OCI-LY3 (cell line): Measurements from ENCODE around the gene TSPAN12.

Experiments used
- H2AFZ ChIP-seq: fragments of 200-600, 300-600 bp; shearing (Covaris generic); 2 replicates; pipeline ENCODE4 v1.6.0; 2014; ENCODE audit warnings: antibody characterized with exemption, low read depth, low read length
- H3K27ac ChIP-seq: fragments of 200-600, 300-600 bp; sonication (generic); 2 replicates; pipeline ENCODE4 v1.5.1; 2014; ENCODE audit warnings: mild to moderate bottlenecking, low read length, moderate library complexity, mixed read lengths
- H3K27me3 ChIP-seq: fragments of 200-600, 300-600 bp; sonication (generic); 2 replicates; pipeline ENCODE4 v1.6.1; 2014; ENCODE audit warnings: low read depth, low read length, mixed read lengths
- H3K36me3 ChIP-seq: fragments of 200-600, 300-600 bp; sonication (generic); replicated peaks from 2 replicates; pipeline ENCODE3; 2014; ENCODE audit warnings: low read depth, low read length, mixed read lengths
- H3K4me1 ChIP-seq: fragments of 300-600, 200-600 bp; sonication (generic); 2 replicates; pipeline ENCODE4 v1.6.1; 2014; ENCODE audit warnings: low read length, mixed read lengths
- H3K4me2 ChIP-seq: fragments of 200-600, 300-600 bp; sonication (generic); 2 replicates; pipeline ENCODE4 v1.6.1; 2014; ENCODE audit warnings: low read length, mixed read lengths
- H3K4me3 ChIP-seq: fragments of 300-600, 200-600 bp; sonication (generic); 2 replicates; pipeline ENCODE4 v1.5.1; 2014; ENCODE audit warnings: antibody characterized with exemption, mild to moderate bottlenecking, low read length, moderate library complexity
- H3K79me2 ChIP-seq: fragments of 300-600, 200-600 bp; shearing (Covaris generic); 2 replicates; pipeline ENCODE4 v1.6.1; 2014; ENCODE audit warnings: mild to moderate bottlenecking, low read length, mixed read lengths
- H3K9ac ChIP-seq: fragments of 300-600, 200-600 bp; shearing (Covaris generic); 2 replicates; pipeline ENCODE4 v1.6.0; 2014; ENCODE audit warnings: mild to moderate bottlenecking, low read length, moderate library complexity
- H3K9me3 ChIP-seq: fragments of 200-600, 300-600 bp; shearing (Covaris generic); 2 replicates; pipeline ENCODE4 v1.6.1; 2014; ENCODE audit warnings: low read length, mixed read lengths; ENCODE audit not compliant: insufficient read depth
- H4K20me1 ChIP-seq: fragments of 200-600, 300-600 bp; sonication (generic); 2 replicates; pipeline ENCODE4 v1.6.1; 2016; ENCODE audit warnings: low read length, mixed read lengths; ENCODE audit not compliant: insufficient read depth
- CTCF ChIP-seq: fragments of 200-600, 300-600 bp; sonication (generic); IDR thresholded peaks from 2 replicates; pipeline ENCODE4 v1.5.1; 2014; ENCODE audit warnings: antibody characterized with exemption, low read length, low read depth
- EZH2phosphoT487 ChIP-seq: fragments of 200-600 bp; shearing (Covaris generic); IDR thresholded peaks from 2 replicates; pipeline ENCODE4 v1.6.1; 2018; ENCODE audit warnings: antibody characterized with exemption, mixed run types, low read depth

Gene TSPAN12

DNA sequence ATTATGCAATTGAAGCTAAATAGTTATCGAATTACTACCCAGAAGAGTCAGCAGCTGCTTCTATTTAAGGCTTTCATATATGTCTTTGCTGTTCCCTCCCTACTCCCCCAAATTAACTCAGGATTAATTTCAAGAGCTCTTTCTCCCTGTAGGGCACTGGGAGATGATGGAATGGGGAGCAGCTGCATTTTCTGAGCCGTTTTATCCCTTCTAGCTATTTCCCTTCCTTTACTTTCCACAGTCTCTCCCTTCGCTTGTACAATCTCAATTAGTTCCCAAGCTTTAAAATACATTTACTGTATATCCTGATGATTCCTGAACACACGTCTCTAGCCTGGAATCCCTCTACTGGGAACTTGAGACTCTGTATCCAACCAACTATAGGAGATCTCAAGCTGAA is 19.8 kb upstream of the TSPAN12 start:
- no peak overlapping the region for H3K4me3 ChIP-seq
- H3K27ac ChIP-seq: no peak overlapping the region
- H3K9me3 ChIP-seq: no peaks in the 10 kb centered on the region
- H3K27me3 ChIP-seq: peaks cover 6% of the 10 kb centered on the region; the same call in 1 of the 2 replicates
- TF ChIP-seq EZH2phosphoT487 (no peak), CTCF (no peak)
- no peaks in the 10 kb centered on the region for H3K4me1 ChIP-seq
- H3K36me3 ChIP-seq: no peaks in the 10 kb centered on the region
- H3K9ac ChIP-seq: no peak overlapping the region
- no peak overlapping the region for H3K4me2 ChIP-seq
- H2AFZ ChIP-seq: no peak overlapping the region
- no peaks in the 10 kb centered on the region for H4K20me1 ChIP-seq
- no peaks in the 10 kb centered on the region for H3K79me2 ChIP-seq

DNA sequence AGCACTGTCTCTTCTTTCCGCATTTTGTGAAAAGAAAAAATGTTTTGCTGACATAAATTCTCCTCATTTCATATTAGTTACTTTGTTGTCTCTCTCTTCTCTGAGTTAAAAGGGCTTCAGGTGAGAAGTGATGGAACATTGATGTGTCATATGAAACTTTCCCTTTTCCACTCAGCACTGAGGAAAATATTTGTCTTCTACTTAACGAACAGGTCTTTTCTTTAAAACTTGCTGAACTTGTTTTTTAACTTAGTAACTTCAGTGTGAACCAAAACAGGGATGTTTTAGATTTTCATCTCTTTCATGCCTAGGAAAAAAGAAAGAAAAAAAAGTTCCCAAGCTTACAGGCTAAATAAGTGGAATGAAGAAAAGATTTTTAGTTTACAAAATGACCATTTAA is 19.0 kb upstream of the TSPAN12 start:
- no peaks in the 10 kb centered on the region for H4K20me1 ChIP-seq
- H3K36me3 ChIP-seq: no peaks in the 10 kb centered on the region
- H2AFZ ChIP-seq: no peak overlapping the region
- H3K79me2 ChIP-seq: no peaks in the 10 kb centered on the region
- no peak overlapping the region for H3K4me3 ChIP-seq
- peaks cover 6% of the 10 kb centered on the region; the same call in 1 of the 2 replicates for H3K27me3 ChIP-seq
- H3K4me1 ChIP-seq: no peaks in the 10 kb centered on the region
- H3K9me3 ChIP-seq: no peaks in the 10 kb centered on the region
- no peak overlapping the region for H3K9ac ChIP-seq
- no peak overlapping the region for H3K27ac ChIP-seq
- H3K4me2 ChIP-seq: no peak overlapping the region
- no peak for TF ChIP-seq EZH2phosphoT487
- TF ChIP-seq CTCF: no peak

GRCh38 chr7:120874722-120875121 is 16.8 kb upstream of the TSPAN12 start:
- Histone ChIP-seq H3K27ac (no peak overlapping the region), H2AFZ (no peak overlapping the region), H3K9ac (no peak overlapping the region), H3K4me1 (peaks cover 2% of the 10 kb centered on the region), H3K27me3 (peaks cover 6% of the 10 kb centered on the region; the same call in 1 of the 2 replicates), H3K79me2 (no peaks in the 10 kb centered on the region), H3K36me3 (no peaks in the 10 kb centered on the region), H3K9me3 (no peaks in the 10 kb centered on the region), H4K20me1 (no peaks in the 10 kb centered on the region), H3K4me2 (no peak overlapping the region), H3K4me3 (no peak overlapping the region)
- TF ChIP-seq CTCF (no peak), EZH2phosphoT487 (no peak)

GRCh38 chr7:120874016-120874415 is 16.1 kb upstream of the TSPAN12 start:
- Histone ChIP-seq H3K27me3 (peaks cover 6% of the 10 kb centered on the region; the same call in 1 of the 2 replicates), H3K4me1 (peaks cover 9% of the 10 kb centered on the region), H3K4me3 (no peak overlapping the region), H3K4me2 (no peak overlapping the region), H3K9ac (no peak overlapping the region), H3K9me3 (no peaks in the 10 kb centered on the region), H3K79me2 (no peaks in the 10 kb centered on the region), H3K36me3 (no peaks in the 10 kb centered on the region), H4K20me1 (no peaks in the 10 kb centered on the region), H3K27ac (no peak overlapping the region), H2AFZ (no peak overlapping the region)
- no peak for TF ChIP-seq CTCF
